SK-MEL-5 (cell line): ENCODE results near the gene EPG5. TPM values are rescaled to one million over a fixed set of nuclear protein-coding genes. Genes with fewer than 3 reads are reported as not detected.

Experiments
- DNase-seq: peaks from one replicate; pipeline ENCODE4 v3.0.0-alpha.2; 2016; ENCODE audit warnings: low read depth, low spot score
- in situ Hi-C: cut with HindIII; loops from 2 replicates; pipeline ENCODE4 v1.10.0; 2016; ENCODE audit warnings: low sequenced_read_pairs, high pct_unique_total_duplicates, low pct_unique_long_range_greater_than_20kb
- total RNA-seq: library from RNA; depleted of rRNA; stranded (reverse); fragments of >200 nt; shearing (Covaris generic); gene quantifications from 2 replicates; pipeline ENCODE4 v1.2.3, GENCODE V29; 2014

The EPG5 gene
- total RNA-seq, 1 experiment from 2014 or later, result 27.4 TPM

DNA sequence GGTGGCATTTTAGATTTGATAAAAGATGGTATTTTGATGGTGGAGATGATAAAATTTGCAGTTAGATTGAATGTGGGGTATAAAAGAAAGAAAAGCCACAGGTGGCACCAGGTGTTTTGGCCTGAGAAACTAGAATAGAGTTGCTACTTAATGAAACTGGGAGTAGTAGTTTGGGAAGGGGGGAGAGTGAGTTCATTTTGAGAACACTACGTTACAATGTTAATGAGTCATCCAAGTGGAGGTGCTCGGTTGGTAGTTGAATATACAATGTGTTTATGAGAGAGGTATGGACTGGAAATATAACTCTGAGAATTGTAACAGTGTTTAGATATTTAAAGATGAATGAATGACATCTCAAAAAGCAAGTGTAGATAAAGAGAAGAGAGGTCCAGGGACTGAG is 26.4 kb downstream of the EPG5 start:
- no peak for DNase-seq
- in situ Hi-C loops, result no loop called here

DNA sequence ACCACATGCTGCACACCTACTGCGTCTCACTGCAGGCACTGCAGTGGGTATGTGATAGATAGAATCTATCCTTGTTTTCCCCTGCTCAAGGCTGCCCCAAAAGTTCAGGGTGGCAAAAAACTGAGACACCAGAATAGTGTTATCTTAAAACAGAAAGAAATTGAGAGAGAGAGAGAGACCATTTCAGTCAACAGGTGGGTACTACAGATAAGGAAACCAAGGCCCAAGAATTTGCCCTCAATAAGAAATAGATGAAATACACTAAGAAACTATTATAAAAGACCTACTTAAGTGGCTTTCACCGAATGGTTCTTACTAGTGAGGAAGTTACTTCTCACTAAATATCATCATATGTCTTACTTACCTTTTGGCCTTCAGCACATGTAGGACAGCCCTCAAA is 27.9 kb downstream of the EPG5 start:
- in situ Hi-C loops, result no loop called here
- no peak for DNase-seq

DNA sequence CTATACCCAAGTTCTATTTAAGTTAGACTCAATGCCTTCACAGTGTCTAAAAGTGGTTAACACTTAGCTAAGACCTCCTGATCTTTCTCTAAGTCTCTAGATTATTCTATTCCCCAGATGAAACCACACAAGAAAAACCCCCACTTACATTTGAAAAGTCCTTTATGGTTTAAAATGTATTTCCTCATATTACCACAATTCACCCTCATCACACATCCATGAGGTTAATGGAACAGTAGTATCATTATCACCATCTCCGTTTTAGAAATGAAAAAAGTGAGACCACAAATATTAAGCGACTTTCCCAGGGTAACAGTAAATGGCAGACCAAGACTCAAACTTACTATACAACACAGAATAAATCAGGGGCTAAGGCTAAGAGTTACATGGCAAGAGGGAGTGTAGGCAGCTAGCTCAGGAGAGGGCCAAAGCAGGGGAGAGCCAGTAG is 28.6 kb downstream of the EPG5 start:
- DNase-seq, result no peak
- in situ Hi-C loops, result no loop called here

- no peak for DNase-seq
- in situ Hi-C loops, result no loop called here
Observed at GRCh38 chr18:45935591-45936335, 31.4 kb downstream of the EPG5 start.

DNA sequence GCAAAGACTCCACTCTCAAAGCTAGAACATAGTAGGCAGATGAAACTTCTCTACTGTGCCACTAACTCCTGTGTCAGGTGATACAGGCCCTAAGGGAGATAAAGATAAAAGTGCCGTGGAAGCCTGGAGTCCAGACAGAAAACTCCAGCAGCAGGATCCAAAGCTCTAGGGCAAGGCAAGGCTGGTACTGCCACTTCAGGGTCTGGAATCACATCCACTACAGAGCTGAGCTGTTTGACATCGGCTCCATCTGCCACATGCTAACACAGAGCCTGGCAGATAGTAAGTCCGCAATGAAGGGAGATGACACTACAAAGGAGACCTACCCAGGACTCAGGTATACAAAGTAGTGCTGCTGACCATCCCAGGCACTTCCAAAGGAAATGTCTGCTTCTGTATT is 34.4 kb downstream of the EPG5 start:
- DNase-seq, result no peak
- in situ Hi-C loops, result no loop called here

GRCh38 chr18:45930963-45931362 is 36.2 kb downstream of the EPG5 start:
- in situ Hi-C loops, result no loop called here
- no peak for DNase-seq

GRCh38 chr18:45926691-45927090 is 40.4 kb downstream of the EPG5 start:
- DNase-seq, result peak; percentile 40
- in situ Hi-C loops, result no loop called here

DNA sequence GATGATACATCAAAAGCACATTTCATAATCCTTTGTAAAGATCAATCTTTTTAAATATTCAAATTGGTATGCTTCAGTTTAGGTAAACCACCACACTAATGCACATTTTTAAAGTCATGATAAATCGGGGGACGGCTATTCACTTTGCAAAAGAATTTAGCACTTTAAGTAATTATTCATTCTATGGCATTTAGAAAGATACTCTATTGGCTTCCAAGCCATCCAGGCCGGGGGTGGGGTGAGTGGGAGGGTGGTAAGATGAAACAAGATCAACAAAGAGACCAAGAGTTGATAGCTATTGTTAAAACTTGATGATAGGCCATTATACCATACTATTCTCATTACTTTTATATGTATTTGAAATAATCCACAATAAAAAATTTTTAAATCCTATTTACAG is 41.0 kb downstream of the EPG5 start:
- no peak for DNase-seq
- in situ Hi-C loops, result no loop called here

DNA sequence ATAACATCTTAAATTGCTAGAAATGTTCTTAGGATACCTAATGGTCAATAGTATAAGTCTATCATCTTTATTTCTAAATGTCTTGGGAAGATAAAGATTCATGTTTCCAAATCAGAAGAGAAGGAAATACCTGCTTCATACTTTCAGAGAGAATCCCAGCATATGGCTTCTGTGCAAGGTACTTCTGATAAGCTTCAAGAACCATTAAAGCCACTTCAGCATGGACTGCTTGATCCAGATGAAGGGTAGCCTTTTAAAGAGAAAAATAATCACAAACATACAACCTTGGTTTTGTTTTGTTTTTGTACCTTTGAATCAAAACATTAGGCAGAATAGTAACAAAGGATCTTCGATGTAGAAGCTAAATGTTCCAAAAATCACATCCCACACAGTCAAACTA is 44.0 kb downstream of the EPG5 start:
- no peak for DNase-seq

GRCh38 chr18:45920367-45920766 is 46.8 kb downstream of the EPG5 start:
- DNase-seq, result peak; percentile 98
- in situ Hi-C loops, result no loop called here

More for the DNA sequence above, 44.0 kb downstream of the EPG5 start:
- in situ Hi-C loops, result no loop called here

GRCh38 chr18:45916302-45916701 is 50.8 kb downstream of the EPG5 start:
- no peak for DNase-seq
- in situ Hi-C loops, result no loop called here

DNA sequence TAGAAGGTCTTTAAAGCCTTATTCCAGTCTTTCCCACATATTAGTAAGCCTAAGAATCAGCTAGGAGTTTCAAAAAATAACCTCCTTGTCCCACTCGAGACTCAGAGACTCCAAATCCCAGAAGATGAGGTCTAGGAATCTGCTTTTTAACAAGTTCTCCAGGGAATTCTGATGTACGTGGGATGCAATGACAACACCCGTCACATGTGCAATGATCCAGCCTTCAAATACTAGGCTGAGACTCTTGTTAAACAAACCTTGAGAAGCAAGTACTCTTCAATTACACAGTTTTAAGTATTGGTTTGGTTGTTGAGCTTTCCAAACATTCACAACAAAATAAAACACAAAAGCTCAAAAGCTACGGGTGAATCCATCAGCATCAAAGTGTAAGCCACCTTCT is 53.9 kb downstream of the EPG5 start:
- in situ Hi-C loops, result no loop called here
- no peak for DNase-seq

GRCh38 chr18:45910405-45911023 is 56.6 kb downstream of the EPG5 start:
- peak; percentile 57 for DNase-seq
- in situ Hi-C loops, result no loop called here

DNA sequence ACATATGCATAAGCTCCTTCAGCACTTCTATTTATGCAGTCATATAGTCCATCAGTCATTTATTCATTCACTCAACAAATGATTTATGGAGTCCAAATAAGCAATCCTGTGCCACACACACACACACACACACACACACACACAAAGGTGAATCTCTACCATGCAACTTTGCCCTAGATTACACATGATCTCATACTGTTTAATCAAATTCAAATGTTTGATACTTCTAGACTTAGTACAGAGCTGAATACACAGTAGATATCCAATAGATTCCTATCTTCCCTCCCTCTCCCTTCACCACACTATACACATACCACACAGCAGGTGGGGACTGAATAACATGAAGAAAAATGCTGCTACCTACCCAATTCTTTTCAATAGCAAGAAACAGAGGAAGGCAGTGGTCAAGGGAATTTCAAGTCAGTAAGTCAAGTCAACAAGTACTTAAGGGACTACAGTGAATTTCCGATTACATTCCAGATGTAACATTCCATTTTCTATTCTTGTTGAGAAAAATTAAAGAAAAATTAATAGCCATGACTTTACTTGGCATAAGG is 65.4 kb downstream of the EPG5 start:
- DNase-seq, result no peak
- in situ Hi-C loops, result no loop called here

DNA sequence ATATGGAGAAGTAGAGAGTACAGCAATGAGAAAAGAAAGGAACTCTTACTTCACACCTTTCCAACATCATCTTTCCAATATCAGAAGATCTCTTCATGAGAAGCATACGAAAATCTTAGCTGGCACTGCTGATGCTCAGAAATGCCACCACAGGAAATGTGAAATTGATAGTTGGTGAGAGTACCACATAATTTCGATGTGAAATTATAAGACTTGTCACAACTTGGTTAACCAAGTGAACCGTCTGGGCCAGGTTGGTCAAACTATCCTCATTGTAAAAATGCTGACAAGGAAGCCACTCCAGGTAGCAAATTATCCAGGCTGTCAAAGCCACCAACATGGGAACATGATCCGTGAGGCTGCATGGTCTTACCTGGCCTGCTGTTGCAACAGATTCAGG is 66.5 kb downstream of the EPG5 start:
- no peak for DNase-seq
- in situ Hi-C loops, result no loop called here

- in situ Hi-C loops, result no loop called here
- no peak for DNase-seq
Observed at GRCh38 chr18:45896991-45897390, 70.1 kb downstream of the EPG5 start.

GRCh38 chr18:45896452-45896851 is 70.7 kb downstream of the EPG5 start:
- in situ Hi-C loops, result no loop called here
- no peak for DNase-seq

GRCh38 chr18:45895339-45895738 is 71.8 kb downstream of the EPG5 start:
- in situ Hi-C loops, result no loop called here
- no peak for DNase-seq

DNA sequence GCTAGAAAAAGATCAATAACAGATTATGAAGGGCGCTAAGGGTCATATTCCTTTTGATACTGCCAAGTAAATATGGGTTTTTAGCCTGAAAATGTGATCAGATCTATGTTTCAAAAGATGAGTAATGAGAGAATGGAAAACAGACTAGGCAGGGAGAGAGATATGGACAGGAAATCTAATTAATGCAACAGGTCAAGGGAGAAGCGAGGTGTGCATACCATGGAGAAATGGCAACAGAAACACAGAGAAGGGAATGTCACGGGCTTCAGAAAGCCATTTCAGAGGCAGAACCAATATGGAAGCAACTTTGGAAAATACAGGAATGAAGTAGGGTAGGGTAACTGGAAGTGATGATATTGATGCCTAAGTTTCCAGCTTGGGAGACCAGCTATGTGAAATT is 72.3 kb downstream of the EPG5 start:
- DNase-seq, result no peak

More for the DNA sequence above, 72.3 kb downstream of the EPG5 start:
- in situ Hi-C loops, result no loop called here
